Fibroblast of lung (primary cell): ENCODE data around the gene ITSN1. TPM values are rescaled to one million over a fixed set of nuclear protein-coding genes. Genes with fewer than 3 reads are reported as not detected.
A peak's percentile ranks its signal among the peaks of the same experiment; 100 is the strongest.

Source experiments
- DNase-seq, 2 donors: peaks; one replicate each; pipeline versions ENCODE4 v3.0.0 to v3.0.0-alpha.2; 2010; ENCODE audit warnings: low read depth in 2 of 2
- H2AFZ ChIP-seq: 2 replicates; pipeline ENCODE4 v1.5.1; 2012; ENCODE audit warnings: low read length, control low read depth, inconsistent platforms
- H3K27ac ChIP-seq: 2 replicates; pipeline ENCODE4 v1.5.1; 2011; ENCODE audit warnings: low read length, control low read depth; ENCODE audit not compliant: insufficient read depth
- H3K27me3 ChIP-seq: 2 replicates; pipeline ENCODE4 v1.5.1; 2011; ENCODE audit warnings: mild to moderate bottlenecking, low read length; ENCODE audit not compliant: control insufficient read depth, insufficient read depth
- H3K36me3 ChIP-seq: 2 replicates; pipeline ENCODE4 v1.5.1; 2011; ENCODE audit warnings: low read length; ENCODE audit not compliant: control insufficient read depth, insufficient read depth
- H3K4me1 ChIP-seq: 2 replicates; pipeline ENCODE4 v1.5.1; 2011; ENCODE audit warnings: low read length; ENCODE audit not compliant: control insufficient read depth, insufficient read depth; ENCODE audit errors: extremely low read depth
- H3K4me2 ChIP-seq: 2 replicates; pipeline ENCODE4 v1.5.1; 2011; ENCODE audit warnings: low read length, control low read depth; ENCODE audit not compliant: insufficient read depth; ENCODE audit errors: extremely low read depth
- H3K4me3 ChIP-seq, 4 experiments: fragments of 200-600 bp in 1 of 4; sonication (generic) in 1 of 4; replicated peaks in 1 of 4; 2 replicates each; pipeline ENCODE4 v1.5.1; 2011 to 2016; ENCODE audit warnings: low read length in 4 of 4, low read depth in 3 of 4, mild to moderate bottlenecking in 3 of 4, control low read depth in 2 of 4, inconsistent platforms in 1 of 4, mixed read lengths in 1 of 4; ENCODE audit not compliant: insufficient read depth in 1 of 4; ENCODE audit errors: control extremely low read depth in 1 of 4
- H3K79me2 ChIP-seq: 2 replicates; pipeline ENCODE4 v1.5.1; 2012; ENCODE audit warnings: mild to moderate bottlenecking, low read length, inconsistent platforms; ENCODE audit not compliant: control insufficient read depth, insufficient read depth
- H3K9ac ChIP-seq: 2 replicates; pipeline ENCODE4 v1.5.1; 2011; ENCODE audit warnings: mild to moderate bottlenecking, low read length, control low read depth; ENCODE audit not compliant: insufficient read depth
- H3K9me3 ChIP-seq: 2 replicates; pipeline ENCODE4 v1.5.1; 2012; ENCODE audit warnings: low read depth, low read length; ENCODE audit not compliant: control insufficient read depth, insufficient read depth
- H4K20me1 ChIP-seq: 2 replicates; pipeline ENCODE4 v1.5.1; 2011; ENCODE audit warnings: low read length; ENCODE audit not compliant: control insufficient read depth, insufficient read depth; ENCODE audit errors: extremely low read depth
- CTCF ChIP-seq, 2 donors: IDR thresholded peaks in 1 of 2; conservative IDR thresholded peaks in 1 of 2; 1 replicate in 1 of 2; 2 replicates in 1 of 2; pipeline ENCODE4 v1.5.1; 2011 to 2012; ENCODE audit warnings: low read length in 2 of 2, control low read depth in 1 of 2, inconsistent platforms in 1 of 2, low read depth in 1 of 2, mild to moderate bottlenecking in 1 of 2
- EZH2 ChIP-seq: IDR thresholded peaks from 2 replicates; pipeline ENCODE4 v1.5.1; 2012; ENCODE audit warnings: low read length, control low read depth, mild to moderate bottlenecking; ENCODE audit errors: missing control alignments
- polyA plus RNA-seq, 2 donors: library from polyadenylated mRNA; depleted of rRNA in 1 of 2; stranded (reverse) in 1 of 2; unstranded in 1 of 2; fragments of >200 nt; gene quantifications; 2 replicates each; pipeline ENCODE4 v1.2.1, GENCODE V29; 2011 to 2012; ENCODE audit warnings: missing spikeins in 1 of 2
- total RNA-seq: library from RNA; depleted of rRNA; stranded (reverse); fragments of >200 nt; gene quantifications from 2 replicates; pipeline ENCODE4 v1.2.1, GENCODE V29; 2014

The ITSN1 gene
- total and polyA plus RNA-seq, 2 donors (not counting 1 experiment from before 2014, with no cell fraction given): 34.7 to 63.1 TPM

GRCh38 chr21:33948096-33948950 lies 306.0 kb downstream of the ITSN1 start:
- H3K27me3 ChIP-seq: no peaks in the 10 kb centered on the region
- peak overlapping the region; percentile 46 for H3K4me2 ChIP-seq
- H2AFZ ChIP-seq: peak overlapping the region; percentile 52
- no peaks in the 10 kb centered on the region for H3K36me3 ChIP-seq
- TF ChIP-seq CTCF (conservative IDR thresholded peaks at IDR 0.05 in 1 of 2, IDR thresholded peaks at IDR 0.05 in 1 of 2; ENCODE audit: low read depth in 1 of 2, low read length in 2 of 2) (no peak), EZH2 (no peak)
- H4K20me1 ChIP-seq: no peaks in the 10 kb centered on the region
- H3K79me2 ChIP-seq: no peaks in the 10 kb centered on the region
- H3K4me1 ChIP-seq: peaks cover 12% of the 10 kb centered on the region
- H3K9ac ChIP-seq: no peak overlapping the region
- peak; percentile 31 to 62 for DNase-seq
- H3K4me3 ChIP-seq: peak overlapping the region in 1 of 4 experiments; percentile 36
- H3K27ac ChIP-seq: peak overlapping the region; percentile 67
- H3K9me3 ChIP-seq: no peaks in the 10 kb centered on the region

GRCh38 chr21:33948951-33949444 lies 306.7 kb downstream of the ITSN1 start:
- H3K27me3 ChIP-seq: no peaks in the 10 kb centered on the region
- no peaks in the 10 kb centered on the region for H3K79me2 ChIP-seq
- H3K4me1 ChIP-seq: peaks cover 12% of the 10 kb centered on the region
- H2AFZ ChIP-seq: peak overlapping the region; percentile 52
- H3K4me2 ChIP-seq: no peak overlapping the region
- DNase-seq: no peak
- TF ChIP-seq CTCF (conservative IDR thresholded peaks at IDR 0.05 in 1 of 2, IDR thresholded peaks at IDR 0.05 in 1 of 2; ENCODE audit: low read depth in 1 of 2, low read length in 2 of 2) (no peak), EZH2 (no peak)
- H3K4me3 ChIP-seq: no peak overlapping the region
- peak overlapping the region; percentile 67 for H3K27ac ChIP-seq
- no peaks in the 10 kb centered on the region for H3K9me3 ChIP-seq
- H3K36me3 ChIP-seq: no peaks in the 10 kb centered on the region
- no peaks in the 10 kb centered on the region for H4K20me1 ChIP-seq
- H3K9ac ChIP-seq: no peak overlapping the region

Other genes starting within 250 kb of the ITSN1 start
- 36.5 and 50.7 TPM in 2 replicates for gene IFNGR2, start 239.1 kb upstream of the ITSN1 start, total RNA-seq
- 57.6 and 67.3 TPM in 2 replicates for gene IFNGR2, start 239.1 kb upstream of the ITSN1 start, polyA plus RNA-seq
- gene TMEM50B, start 162.5 kb upstream of the ITSN1 start, total RNA-seq: 24.4 and 28.4 TPM in 2 replicates
- gene TMEM50B, start 162.5 kb upstream of the ITSN1 start, polyA plus RNA-seq: 45.5 and 60.8 TPM in 2 replicates
- gene DNAJC28, start 150.8 kb upstream of the ITSN1 start, total RNA-seq: 2.1 and 2.3 TPM in 2 replicates
- gene DNAJC28, start 150.8 kb upstream of the ITSN1 start, polyA plus RNA-seq: 1.7 and 2.1 TPM in 2 replicates
- gene GART, start 100.4 kb upstream of the ITSN1 start, total RNA-seq: 64.4 and 65.2 TPM in 2 replicates
- gene GART, start 100.4 kb upstream of the ITSN1 start, polyA plus RNA-seq: 15.6 and 18.1 TPM in 2 replicates
- gene SON, start 99.5 kb upstream of the ITSN1 start, total RNA-seq: 95.5 and 131 TPM in 2 replicates
- gene SON, start 99.5 kb upstream of the ITSN1 start, polyA plus RNA-seq: 85.0 and 114 TPM in 2 replicates
- gene DONSON, start 53.8 kb upstream of the ITSN1 start, total RNA-seq: 11.0 and 14.7 TPM in 2 replicates
- gene DONSON, start 53.8 kb upstream of the ITSN1 start, polyA plus RNA-seq: 23.6 and 32.5 TPM in 2 replicates
- gene CRYZL1, start 760 bp upstream of the ITSN1 start, total RNA-seq: 22.1 and 30.7 TPM in 2 replicates
- gene CRYZL1, start 760 bp upstream of the ITSN1 start, polyA plus RNA-seq: 58.8 and 72.6 TPM in 2 replicates